H9 (cell line): ENCODE results near the gene NPAS3. TPM values are rescaled to one million over a fixed set of nuclear protein-coding genes. Genes with fewer than 3 reads are reported as not detected.

Source experiments
- DNase-seq: peaks from one replicate; pipeline ENCODE4 v3.0.0-alpha.2; 2017
- H2AFZ ChIP-seq: one replicate; pipeline ENCODE4 v1.6.1; 2013; ENCODE audit warnings: mild to moderate bottlenecking, low read length, control low read depth, moderate library complexity
- H2AK5ac ChIP-seq: 2 replicates; pipeline ENCODE4 v1.6.1; 2013; ENCODE audit warnings: low read length, control low read depth, mixed read lengths; ENCODE audit not compliant: insufficient read length
- H2BK120ac ChIP-seq: one replicate; pipeline ENCODE4 v1.6.1; 2013; ENCODE audit warnings: low read depth, mild to moderate bottlenecking, low read length, control low read depth, inconsistent platforms; ENCODE audit not compliant: poor library complexity, severe bottlenecking
- H2BK12ac ChIP-seq: 2 replicates; pipeline ENCODE4 v1.6.1; 2013; ENCODE audit warnings: low read length, control low read depth, mixed read lengths, low read depth; ENCODE audit not compliant: insufficient read length
- H2BK15ac ChIP-seq: 2 replicates; pipeline ENCODE4 v1.6.1; 2013; ENCODE audit warnings: low read depth, low read length, control low read depth
- H2BK20ac ChIP-seq: one replicate; pipeline ENCODE4 v1.6.1; 2013; ENCODE audit warnings: low read depth, mild to moderate bottlenecking, low read length, control low read depth, inconsistent platforms; ENCODE audit not compliant: poor library complexity, severe bottlenecking
- H2BK5ac ChIP-seq: 2 replicates; pipeline ENCODE4 v1.6.1; 2013; ENCODE audit warnings: low read length, control low read depth, mixed read lengths; ENCODE audit not compliant: insufficient read length
- H3K14ac ChIP-seq: 2 replicates; pipeline ENCODE4 v1.6.1; 2013; ENCODE audit warnings: low read length, control low read depth; ENCODE audit not compliant: insufficient read depth
- H3K18ac ChIP-seq: 2 replicates; pipeline ENCODE4 v1.6.1; 2013; ENCODE audit warnings: low read depth, mild to moderate bottlenecking, mixed read lengths, low read length, control low read depth; ENCODE audit not compliant: insufficient read length
- H3K23ac ChIP-seq: 2 replicates; pipeline ENCODE4 v1.6.1; 2013; ENCODE audit warnings: low read length, control low read depth, mixed read lengths, low read depth; ENCODE audit not compliant: insufficient read length
- H3K23me2 ChIP-seq: 2 replicates; pipeline ENCODE4 v1.6.1; 2013; ENCODE audit warnings: low read depth, mild to moderate bottlenecking, mixed read lengths, low read length, control low read depth; ENCODE audit not compliant: insufficient read length, poor library complexity, severe bottlenecking
- H3K27ac ChIP-seq: 2 replicates; pipeline ENCODE4 v1.5.1; 2013; ENCODE audit warnings: low read length, control low read depth, mixed read lengths, low read depth; ENCODE audit not compliant: insufficient read length
- H3K27me3 ChIP-seq: 2 replicates; pipeline ENCODE4 v1.6.1; 2013; ENCODE audit warnings: low read length, control low read depth, inconsistent platforms; ENCODE audit not compliant: insufficient read depth
- H3K4ac ChIP-seq: 2 replicates; pipeline ENCODE4 v1.6.1; 2013; ENCODE audit warnings: low read depth, mild to moderate bottlenecking, control low read depth, inconsistent platforms, low read length, moderate library complexity
- H3K4me1 ChIP-seq: 2 replicates; pipeline ENCODE4 v1.6.1; 2013; ENCODE audit warnings: low read length, control low read depth, inconsistent platforms; ENCODE audit not compliant: insufficient read depth
- H3K4me2 ChIP-seq: 2 replicates; pipeline ENCODE4 v1.6.1; 2013; ENCODE audit warnings: low read length, control low read depth, mixed read lengths; ENCODE audit not compliant: insufficient read length, insufficient read depth
- H3K56ac ChIP-seq: 2 replicates; pipeline ENCODE4 v1.6.1; 2013; ENCODE audit warnings: low read depth, mild to moderate bottlenecking, mixed read lengths, low read length, control low read depth; ENCODE audit not compliant: insufficient read length
- H3K79me1 ChIP-seq: 2 replicates; pipeline ENCODE4 v1.6.1; 2013; ENCODE audit warnings: low read depth, mild to moderate bottlenecking, moderate library complexity, low read length, control low read depth, inconsistent platforms; ENCODE audit not compliant: insufficient read depth, poor library complexity, severe bottlenecking
- H3K79me2 ChIP-seq: 2 replicates; pipeline ENCODE4 v1.6.1; 2013; ENCODE audit warnings: low read length, control low read depth, inconsistent platforms; ENCODE audit not compliant: insufficient read depth
- H3K9ac ChIP-seq: 2 replicates; pipeline ENCODE4 v1.6.1; 2013; ENCODE audit warnings: low read length, control low read depth, mixed read lengths; ENCODE audit not compliant: insufficient read length; ENCODE audit errors: extremely low read depth
- H3K9me3 ChIP-seq: one replicate; pipeline ENCODE4 v1.6.1; 2013; ENCODE audit warnings: low read depth, low read length, inconsistent platforms; ENCODE audit not compliant: control insufficient read depth
- H3T11ph ChIP-seq: one replicate; pipeline ENCODE4 v1.6.1; 2013; ENCODE audit warnings: mild to moderate bottlenecking, low read length, control low read depth, inconsistent platforms
- H4K20me1 ChIP-seq: one replicate; pipeline ENCODE4 v1.6.1; 2013; ENCODE audit not compliant: control insufficient read depth, insufficient read length, insufficient read depth
- H4K5ac ChIP-seq: 2 replicates; pipeline ENCODE4 v1.6.1; 2013; ENCODE audit warnings: low read depth, mild to moderate bottlenecking, mixed read lengths, low read length, control low read depth; ENCODE audit not compliant: insufficient read length
- H4K8ac ChIP-seq: replicated peaks from 2 replicates; pipeline ENCODE4 v1.6.1; 2013; ENCODE audit warnings: low read length, control low read depth, mixed read lengths, low read depth; ENCODE audit not compliant: insufficient read length
- H4K91ac ChIP-seq: 2 replicates; pipeline ENCODE4 v1.6.1; 2013; ENCODE audit warnings: low read depth, mild to moderate bottlenecking, moderate library complexity, mixed read lengths, low read length, control low read depth; ENCODE audit not compliant: insufficient read length
- H3K27ac Mint-ChIP-seq, 3 experiments: 2 replicates in 2 of 3; 3 replicates in 1 of 3; pipeline ENCODE4 v1.8.0; 2020 to 2021; ENCODE audit warnings: mixed read lengths in 3 of 3, mild to moderate bottlenecking in 1 of 3, moderate library complexity in 1 of 3
- H3K27me3 Mint-ChIP-seq: 2 replicates; pipeline ENCODE4 v1.8.0; 2021; ENCODE audit warnings: low read depth, mild to moderate bottlenecking, moderate library complexity, mixed read lengths
- H3K36me3 Mint-ChIP-seq, 3 experiments: 2 replicates in 2 of 3; 3 replicates in 1 of 3; pipeline ENCODE4 v1.8.0; 2020 to 2021; ENCODE audit warnings: low read depth in 3 of 3, mixed read lengths in 3 of 3; ENCODE audit not compliant: insufficient read depth in 1 of 3
- H3K4me1 Mint-ChIP-seq, 2 experiments: 2 replicates each; pipeline ENCODE4 v1.8.0; 2020; ENCODE audit warnings: mixed read lengths in 2 of 2
- H3K4me3 Mint-ChIP-seq, 2 experiments: 2 replicates in 1 of 2; 3 replicates in 1 of 2; pipeline ENCODE4 v1.8.0; 2020 to 2021; ENCODE audit warnings: mild to moderate bottlenecking in 2 of 2, mixed read lengths in 2 of 2, moderate library complexity in 1 of 2
- H3K9me3 Mint-ChIP-seq, 2 experiments: 2 replicates in 1 of 2; 3 replicates in 1 of 2; pipeline ENCODE4 v1.8.0; 2020; ENCODE audit warnings: mild to moderate bottlenecking in 2 of 2, mixed read lengths in 2 of 2, moderate library complexity in 1 of 2
- CTCF ChIP-seq: fragments of 200-600 bp; sonication (generic); conservative IDR thresholded peaks from 3 replicates; pipeline ENCODE4 v1.8.0; 2021; ENCODE audit warnings: antibody characterized with exemption, mild to moderate bottlenecking
- WGBS: extraction: QIAGEN DNeasy Blood & Tissue Kit; methylation state at CpG from one replicate; pipeline ENCODE4 v1.1.7; 2013; ENCODE audit warnings: missing lambda C conversion rate, low lambda C conversion rate, mixed read lengths; ENCODE audit not compliant: insufficient read length; ENCODE audit errors: extremely low coverage; 5-methylcytosine and 5-hydroxymethylcytosine counted together
- total RNA-seq: library from RNA; stranded (reverse); gene quantifications from 2 replicates; pipeline ENCODE4 v1.2.1, GENCODE V29; 2021

The NPAS3 gene
- total RNA-seq, 1 experiment from 2014 or later, result 0.17 TPM

- no peak overlapping the region for H2BK12ac ChIP-seq
- H3K14ac ChIP-seq, result no peak overlapping the region
- peaks cover 4 to 7% of the 10 kb centered on the region in 2 experiments for H3K4me1 Mint-ChIP-seq
- H3K79me1 ChIP-seq, result no peaks in the 10 kb centered on the region
- no peak overlapping the region for H4K5ac ChIP-seq
- no peak overlapping the region for H2BK120ac ChIP-seq
- no CpG with 5 or more reads among the region's 8 CpGs for WGBS
- no peak overlapping the region for H3K9ac ChIP-seq
- no peaks in the 10 kb centered on the region for H3K9me3 Mint-ChIP-seq
- H2BK20ac ChIP-seq, result no peak overlapping the region
- no peaks in the 10 kb centered on the region for H3K79me2 ChIP-seq
- H3K27me3 Mint-ChIP-seq, result no peaks in the 10 kb centered on the region
- H3K4me1 ChIP-seq, result no peaks in the 10 kb centered on the region
- H3K27ac ChIP-seq, result no peak overlapping the region
- no peak overlapping the region for H3K27ac Mint-ChIP-seq
- no peak overlapping the region for H3K4me3 Mint-ChIP-seq
- no peaks in the 10 kb centered on the region for H3K36me3 Mint-ChIP-seq
- no peak overlapping the region for H4K8ac ChIP-seq
- H3K23me2 ChIP-seq, result no peaks in the 10 kb centered on the region
- no peak overlapping the region for H3K4me2 ChIP-seq
- H2BK15ac ChIP-seq, result no peak overlapping the region
- H3K23ac ChIP-seq, result no peak overlapping the region
- no peak overlapping the region for H2BK5ac ChIP-seq
- H3K27me3 ChIP-seq, result no peaks in the 10 kb centered on the region
- no peak for DNase-seq
- no peaks in the 10 kb centered on the region for H3K9me3 ChIP-seq
- H4K20me1 ChIP-seq, result no peaks in the 10 kb centered on the region
- H4K91ac ChIP-seq, result no peak overlapping the region
- TF ChIP-seq CTCF, result no peak
- H3K18ac ChIP-seq, result no peak overlapping the region
- H2AK5ac ChIP-seq, result no peak overlapping the region
- H3T11ph ChIP-seq, result no peak overlapping the region
- H3K56ac ChIP-seq, result no peak overlapping the region
- no peak overlapping the region for H3K4ac ChIP-seq
- H2AFZ ChIP-seq, result no peak overlapping the region
Measured at GRCh38 chr14:32985866-32986265, 47.2 kb downstream of the NPAS3 start.
